Measurements from ENCODE around the gene RARA.

DNA sequence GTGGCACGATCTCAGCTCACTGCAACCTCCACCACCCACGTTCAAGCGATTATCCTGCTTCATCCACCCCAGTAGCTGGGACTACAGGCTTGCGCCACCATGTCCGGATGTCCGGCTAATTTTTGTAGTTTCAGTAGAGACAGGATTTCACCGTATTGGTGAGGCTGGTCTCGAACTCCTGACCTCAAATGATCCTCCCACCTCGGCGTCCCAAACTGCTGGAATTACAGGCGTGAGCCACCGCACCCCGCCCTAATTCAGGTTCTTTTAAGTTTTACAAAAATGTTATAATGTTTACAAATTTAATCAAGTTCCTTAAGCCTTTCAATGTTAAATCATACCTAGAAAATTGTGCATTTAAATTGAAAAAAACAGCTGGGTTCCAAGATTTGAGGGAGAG, 68.9 kb downstream of the RARA start:
- TF ChIP-seq POLR2AphosphoS5 (IDR thresholded peaks at IDR 0.05; ENCODE audit: borderline replicate concordance, low read depth, low read length) (no peak), EZH2 (IDR thresholded peaks at IDR 0.05) (no peak)
